H9 (cell line): ENCODE measurements around the gene VPS13C. TPM values are rescaled to one million over a fixed set of nuclear protein-coding genes. Genes with fewer than 3 reads are reported as not detected.
"Not testable (repeated sequence)": the region's sequence is repeated elsewhere in the genome, so short reads cannot be mapped to it uniquely, and the experiment has no call there.

ENCODE experiments used
- DNase-seq: peaks from one replicate; pipeline ENCODE4 v3.0.0-alpha.2; 2017
- H2AFZ ChIP-seq: one replicate; pipeline ENCODE4 v1.6.1; 2013; ENCODE audit warnings: mild to moderate bottlenecking, low read length, control low read depth, moderate library complexity
- H2AK5ac ChIP-seq: 2 replicates; pipeline ENCODE4 v1.6.1; 2013; ENCODE audit warnings: low read length, control low read depth, mixed read lengths; ENCODE audit not compliant: insufficient read length
- H2BK120ac ChIP-seq: one replicate; pipeline ENCODE4 v1.6.1; 2013; ENCODE audit warnings: low read depth, mild to moderate bottlenecking, low read length, control low read depth, inconsistent platforms; ENCODE audit not compliant: poor library complexity, severe bottlenecking
- H2BK12ac ChIP-seq: 2 replicates; pipeline ENCODE4 v1.6.1; 2013; ENCODE audit warnings: low read length, control low read depth, mixed read lengths, low read depth; ENCODE audit not compliant: insufficient read length
- H2BK15ac ChIP-seq: 2 replicates; pipeline ENCODE4 v1.6.1; 2013; ENCODE audit warnings: low read depth, low read length, control low read depth
- H2BK20ac ChIP-seq: one replicate; pipeline ENCODE4 v1.6.1; 2013; ENCODE audit warnings: low read depth, mild to moderate bottlenecking, low read length, control low read depth, inconsistent platforms; ENCODE audit not compliant: poor library complexity, severe bottlenecking
- H2BK5ac ChIP-seq: 2 replicates; pipeline ENCODE4 v1.6.1; 2013; ENCODE audit warnings: low read length, control low read depth, mixed read lengths; ENCODE audit not compliant: insufficient read length
- H3K14ac ChIP-seq: 2 replicates; pipeline ENCODE4 v1.6.1; 2013; ENCODE audit warnings: low read length, control low read depth; ENCODE audit not compliant: insufficient read depth
- H3K18ac ChIP-seq: 2 replicates; pipeline ENCODE4 v1.6.1; 2013; ENCODE audit warnings: low read depth, mild to moderate bottlenecking, mixed read lengths, low read length, control low read depth; ENCODE audit not compliant: insufficient read length
- H3K23ac ChIP-seq: 2 replicates; pipeline ENCODE4 v1.6.1; 2013; ENCODE audit warnings: low read length, control low read depth, mixed read lengths, low read depth; ENCODE audit not compliant: insufficient read length
- H3K23me2 ChIP-seq: 2 replicates; pipeline ENCODE4 v1.6.1; 2013; ENCODE audit warnings: low read depth, mild to moderate bottlenecking, mixed read lengths, low read length, control low read depth; ENCODE audit not compliant: insufficient read length, poor library complexity, severe bottlenecking
- H3K27ac ChIP-seq: 2 replicates; pipeline ENCODE4 v1.5.1; 2013; ENCODE audit warnings: low read length, control low read depth, mixed read lengths, low read depth; ENCODE audit not compliant: insufficient read length
- H3K27me3 ChIP-seq: 2 replicates; pipeline ENCODE4 v1.6.1; 2013; ENCODE audit warnings: low read length, control low read depth, inconsistent platforms; ENCODE audit not compliant: insufficient read depth
- H3K4ac ChIP-seq: 2 replicates; pipeline ENCODE4 v1.6.1; 2013; ENCODE audit warnings: low read depth, mild to moderate bottlenecking, control low read depth, inconsistent platforms, low read length, moderate library complexity
- H3K4me1 ChIP-seq: 2 replicates; pipeline ENCODE4 v1.6.1; 2013; ENCODE audit warnings: low read length, control low read depth, inconsistent platforms; ENCODE audit not compliant: insufficient read depth
- H3K4me2 ChIP-seq: 2 replicates; pipeline ENCODE4 v1.6.1; 2013; ENCODE audit warnings: low read length, control low read depth, mixed read lengths; ENCODE audit not compliant: insufficient read length, insufficient read depth
- H3K56ac ChIP-seq: 2 replicates; pipeline ENCODE4 v1.6.1; 2013; ENCODE audit warnings: low read depth, mild to moderate bottlenecking, mixed read lengths, low read length, control low read depth; ENCODE audit not compliant: insufficient read length
- H3K79me1 ChIP-seq: 2 replicates; pipeline ENCODE4 v1.6.1; 2013; ENCODE audit warnings: low read depth, mild to moderate bottlenecking, moderate library complexity, low read length, control low read depth, inconsistent platforms; ENCODE audit not compliant: insufficient read depth, poor library complexity, severe bottlenecking
- H3K79me2 ChIP-seq: 2 replicates; pipeline ENCODE4 v1.6.1; 2013; ENCODE audit warnings: low read length, control low read depth, inconsistent platforms; ENCODE audit not compliant: insufficient read depth
- H3K9ac ChIP-seq: 2 replicates; pipeline ENCODE4 v1.6.1; 2013; ENCODE audit warnings: low read length, control low read depth, mixed read lengths; ENCODE audit not compliant: insufficient read length; ENCODE audit errors: extremely low read depth
- H3K9me3 ChIP-seq: one replicate; pipeline ENCODE4 v1.6.1; 2013; ENCODE audit warnings: low read depth, low read length, inconsistent platforms; ENCODE audit not compliant: control insufficient read depth
- H3T11ph ChIP-seq: one replicate; pipeline ENCODE4 v1.6.1; 2013; ENCODE audit warnings: mild to moderate bottlenecking, low read length, control low read depth, inconsistent platforms
- H4K20me1 ChIP-seq: one replicate; pipeline ENCODE4 v1.6.1; 2013; ENCODE audit not compliant: control insufficient read depth, insufficient read length, insufficient read depth
- H4K5ac ChIP-seq: 2 replicates; pipeline ENCODE4 v1.6.1; 2013; ENCODE audit warnings: low read depth, mild to moderate bottlenecking, mixed read lengths, low read length, control low read depth; ENCODE audit not compliant: insufficient read length
- H4K8ac ChIP-seq: replicated peaks from 2 replicates; pipeline ENCODE4 v1.6.1; 2013; ENCODE audit warnings: low read length, control low read depth, mixed read lengths, low read depth; ENCODE audit not compliant: insufficient read length
- H4K91ac ChIP-seq: 2 replicates; pipeline ENCODE4 v1.6.1; 2013; ENCODE audit warnings: low read depth, mild to moderate bottlenecking, moderate library complexity, mixed read lengths, low read length, control low read depth; ENCODE audit not compliant: insufficient read length
- H3K27ac Mint-ChIP-seq, 3 experiments: 2 replicates in 2 of 3; 3 replicates in 1 of 3; pipeline ENCODE4 v1.8.0; 2020 to 2021; ENCODE audit warnings: mixed read lengths in 3 of 3, mild to moderate bottlenecking in 1 of 3, moderate library complexity in 1 of 3
- H3K27me3 Mint-ChIP-seq: 2 replicates; pipeline ENCODE4 v1.8.0; 2021; ENCODE audit warnings: low read depth, mild to moderate bottlenecking, moderate library complexity, mixed read lengths
- H3K36me3 Mint-ChIP-seq, 3 experiments: 2 replicates in 2 of 3; 3 replicates in 1 of 3; pipeline ENCODE4 v1.8.0; 2020 to 2021; ENCODE audit warnings: low read depth in 3 of 3, mixed read lengths in 3 of 3; ENCODE audit not compliant: insufficient read depth in 1 of 3
- H3K4me1 Mint-ChIP-seq, 2 experiments: 2 replicates each; pipeline ENCODE4 v1.8.0; 2020; ENCODE audit warnings: mixed read lengths in 2 of 2
- H3K4me3 Mint-ChIP-seq, 2 experiments: 2 replicates in 1 of 2; 3 replicates in 1 of 2; pipeline ENCODE4 v1.8.0; 2020 to 2021; ENCODE audit warnings: mild to moderate bottlenecking in 2 of 2, mixed read lengths in 2 of 2, moderate library complexity in 1 of 2
- H3K9me3 Mint-ChIP-seq, 2 experiments: 2 replicates in 1 of 2; 3 replicates in 1 of 2; pipeline ENCODE4 v1.8.0; 2020; ENCODE audit warnings: mild to moderate bottlenecking in 2 of 2, mixed read lengths in 2 of 2, moderate library complexity in 1 of 2
- CTCF ChIP-seq: fragments of 200-600 bp; sonication (generic); conservative IDR thresholded peaks from 3 replicates; pipeline ENCODE4 v1.8.0; 2021; ENCODE audit warnings: antibody characterized with exemption, mild to moderate bottlenecking
- WGBS: extraction: QIAGEN DNeasy Blood & Tissue Kit; methylation state at CpG from one replicate; pipeline ENCODE4 v1.1.7; 2013; ENCODE audit warnings: missing lambda C conversion rate, low lambda C conversion rate, mixed read lengths; ENCODE audit not compliant: insufficient read length; ENCODE audit errors: extremely low coverage; 5-methylcytosine and 5-hydroxymethylcytosine counted together
- total RNA-seq: library from RNA; stranded (reverse); gene quantifications from 2 replicates; pipeline ENCODE4 v1.2.1, GENCODE V29; 2021

The VPS13C gene
- total RNA-seq, 1 experiment from 2014 or later = 14.2 TPM

GRCh38 chr15:62020576-62021160 lies 39.6 kb downstream of the VPS13C start:
- Histone ChIP-seq H4K91ac (no peak overlapping the region), H3K4ac (no peak overlapping the region), H3K23me2 (no peaks in the 10 kb centered on the region), H3K79me1 (no peaks in the 10 kb centered on the region), H4K20me1 (no peaks in the 10 kb centered on the region), H3K23ac (no peak overlapping the region), H3K56ac (no peak overlapping the region), H4K8ac (no peak overlapping the region), H2BK5ac (no peak overlapping the region), H3K18ac (no peak overlapping the region), H2AK5ac (no peak overlapping the region), H4K5ac (no peak overlapping the region), H3K79me2 (no peaks in the 10 kb centered on the region), H3K14ac (no peak overlapping the region), H2BK20ac (no peak overlapping the region), H3K9me3 (no peaks in the 10 kb centered on the region), H2BK120ac (no peak overlapping the region), H3T11ph (no peak overlapping the region), H3K4me2 (no peak overlapping the region), H3K27me3 (no peaks in the 10 kb centered on the region), H3K9ac (no peak overlapping the region), H3K4me1 (no peaks in the 10 kb centered on the region), H2AFZ (no peak overlapping the region), H2BK15ac (no peak overlapping the region), H2BK12ac (no peak overlapping the region), H3K27ac (no peak overlapping the region)
- Mint-ChIP-seq H3K4me1 (no peaks in the 10 kb centered on the region), H3K36me3 (peaks cover 0 to 16% (median 4%) of the 10 kb centered on the region in 3 experiments), H3K27ac (no peak overlapping the region), H3K4me3 (no peak overlapping the region), H3K27me3 (no peaks in the 10 kb centered on the region), H3K9me3 (peaks cover 3 to 9% of the 10 kb centered on the region in 2 experiments; a peak in 3 of 5 replicates)
- TF ChIP-seq CTCF = no peak
- WGBS = no CpG with 5 or more reads among the region's 3 CpGs
- DNase-seq = no peak

- not testable (repeated sequence) for H3K27me3 ChIP-seq, H2BK120ac ChIP-seq, H3K4me2 ChIP-seq, H2BK20ac ChIP-seq, H3K27me3 Mint-ChIP-seq, H3K4me3 Mint-ChIP-seq, H2AK5ac ChIP-seq, H2BK15ac ChIP-seq, H2AFZ ChIP-seq, H4K91ac ChIP-seq, H3T11ph ChIP-seq, H3K23me2 ChIP-seq, H3K27ac ChIP-seq, H3K23ac ChIP-seq, H2BK5ac ChIP-seq, H2BK12ac ChIP-seq, H3K18ac ChIP-seq, H3K9ac ChIP-seq, H3K4ac ChIP-seq, H3K79me2 ChIP-seq, H3K4me1 Mint-ChIP-seq, H4K8ac ChIP-seq, DNase-seq, H4K20me1 ChIP-seq, H3K79me1 ChIP-seq, H3K9me3 ChIP-seq, H3K9me3 Mint-ChIP-seq, H3K14ac ChIP-seq, H4K5ac ChIP-seq, H3K27ac Mint-ChIP-seq, H3K56ac ChIP-seq, H3K4me1 ChIP-seq
- peaks cover 8 to 20% (median 10%) of the 10 kb centered on the region in 3 experiments; a peak in 6 of 7 replicates for H3K36me3 Mint-ChIP-seq
- no CpG with 5 or more reads among the region's 7 CpGs for WGBS
These were observed 54.9 kb downstream of the VPS13C start for GRCh38 chr15:62005354-62005753.
